HG03571 (cell line): ENCODE data around the gene SIRPB1.
"Not testable (repeated sequence)": the region's sequence is repeated elsewhere in the genome, so short reads cannot be mapped to it uniquely, and the experiment has no call there.

ENCODE experiments used
- ATAC-seq: cut with Tn5 transposase; IDR thresholded peaks from one replicate; pipeline ENCODE4 v1.9.1; 2021; ENCODE audit not compliant: unreplicated experiment

Gene SIRPB1

GRCh38 chr20:1600736-1601135, 19.1 kb downstream of the SIRPB1 start:
- no peak for ATAC-seq

GRCh38 chr20:1595333-1595732, 24.5 kb downstream of the SIRPB1 start:
- ATAC-seq = no peak

GRCh38 chr20:1588533-1589460, 31.0 kb downstream of the SIRPB1 start:
- no peak for ATAC-seq

GRCh38 chr20:1587781-1588532, 31.9 kb downstream of the SIRPB1 start:
- ATAC-seq = no peak

- no peak for ATAC-seq
Measured at GRCh38 chr20:1579488-1579887, 40.3 kb downstream of the SIRPB1 start.

- no peak for ATAC-seq
Measured at GRCh38 chr20:1577906-1578305, 41.9 kb downstream of the SIRPB1 start.

GRCh38 chr20:1577313-1577712, 42.5 kb downstream of the SIRPB1 start:
- ATAC-seq = not testable (repeated sequence)

GRCh38 chr20:1576641-1577040, 43.2 kb downstream of the SIRPB1 start:
- ATAC-seq = no peak

- not testable (repeated sequence) for ATAC-seq
Measured at GRCh38 chr20:1576003-1576402, 43.8 kb downstream of the SIRPB1 start.

- ATAC-seq = not testable (repeated sequence)
Measured at GRCh38 chr20:1571583-1571982, 48.2 kb downstream of the SIRPB1 start.
